GM12878 (cell line): Measurements from ENCODE around the gene SPHKAP. TPM values are rescaled to one million over a fixed set of nuclear protein-coding genes. Genes with fewer than 3 reads are reported as not detected.

Experiments used
- ATAC-seq: fragments of 200-7000 bp; cut with Tn5 transposase; 3 replicates; pipeline ENCODE4 v1.9.1; 2020; ENCODE audit warnings: mild to moderate bottlenecking, moderate library complexity
- BruUV-seq: library from RNA; stranded (reverse); fragments of 400-500 nt; replicated peaks from 2 replicates; lab custom pipeline; 2021; lab: Mats Ljungman, UMichigan
- CTCF ChIA-PET: fragments of 300-600 bp; sonication (Branson Sonifier 250); formaldehyde crosslinking; extraction: SDS; loops from one replicate; lab custom pipeline; 2021; ENCODE audit warnings: inconsistent platforms; lab: Yijun Ruan, JAX
- POLR2A ChIA-PET: fragments of 350-600 bp; formaldehyde crosslinking; extraction: SDS; loops from one replicate; lab custom pipeline; 2021; ENCODE audit warnings: inconsistent platforms; lab: Charles Lee
- RAD21 ChIA-PET: fragments of 300-600 bp; sonication (Branson Sonifier 250); formaldehyde crosslinking; loops from one replicate; lab custom pipeline; 2023; ENCODE audit warnings: antibody characterized with exemption; ENCODE audit not compliant: unreplicated experiment; lab: Charles Lee
- SMC1A ChIA-PET: fragments of 300-600 bp; sonication (Branson Sonifier 250); formaldehyde crosslinking; loops from one replicate; lab custom pipeline; 2023; ENCODE audit not compliant: unreplicated experiment, uncharacterized antibody; lab: Charles Lee
- DNase-seq: peaks from one replicate; pipeline ENCODE4 v3.0.0-alpha.2; 2011; ENCODE audit warnings: low read depth, low spot score
- FAIRE-seq: peaks from 3 replicates; lab custom pipeline; 2011; peaks lifted over from hg19 to GRCh38; lab: Jason Lieb, UNC
- H2AFZ ChIP-seq: 2 replicates; pipeline ENCODE4 v1.6.0; 2011; ENCODE audit warnings: low read depth, low read length, control low read depth; ENCODE audit not compliant: control insufficient read depth
- H3K27ac ChIP-seq: 2 replicates; pipeline ENCODE4 v1.5.1; 2011; ENCODE audit warnings: control low read depth; ENCODE audit not compliant: control insufficient read depth, insufficient read depth
- H3K27me3 ChIP-seq, 2 experiments: replicated peaks in 1 of 2; 2 replicates each; pipeline versions ENCODE4 v1.6.0 to v1.6.1; 2011; ENCODE audit warnings: low read length in 1 of 2; ENCODE audit not compliant: control insufficient read depth in 2 of 2, insufficient read depth in 2 of 2
- H3K36me3 ChIP-seq, 2 experiments: 2 replicates each; pipeline ENCODE4 v1.5.1; 2011; ENCODE audit warnings: low read length in 1 of 2; ENCODE audit not compliant: control insufficient read depth in 2 of 2, insufficient read depth in 2 of 2
- H3K4me1 ChIP-seq: 2 replicates; pipeline ENCODE4 v1.6.1; 2011; ENCODE audit warnings: mild to moderate bottlenecking, low read length, moderate library complexity, mixed read lengths; ENCODE audit not compliant: control insufficient read depth, insufficient read depth
- H3K4me2 ChIP-seq: 2 replicates; pipeline ENCODE4 v1.6.0; 2011; ENCODE audit warnings: control low read depth; ENCODE audit not compliant: control insufficient read depth, insufficient read depth
- H3K4me3 ChIP-seq: fragments of 200-600 bp; sonication (generic); 2 replicates; pipeline ENCODE4 v1.5.1; 2016
- H3K79me2 ChIP-seq: 2 replicates; pipeline ENCODE4 v1.6.0; 2011; ENCODE audit warnings: low read length; ENCODE audit not compliant: control insufficient read depth, insufficient read depth
- H3K9ac ChIP-seq: 2 replicates; pipeline ENCODE4 v1.8.0; 2011; ENCODE audit warnings: low read length, control low read depth, mixed read lengths; ENCODE audit not compliant: control insufficient read depth, insufficient read depth
- H3K9me3 ChIP-seq: replicated peaks from 3 replicates; pipeline ENCODE4 v1.5.1; 2011; ENCODE audit warnings: mild to moderate bottlenecking, low read length; ENCODE audit not compliant: control insufficient read depth, insufficient read depth
- H4K20me1 ChIP-seq: 2 replicates; pipeline ENCODE4 v1.6.0; 2011; ENCODE audit not compliant: control insufficient read depth, insufficient read depth
- ATF7 ChIP-seq: fragments of 450-650 bp; IDR thresholded peaks from 2 replicates; pipeline ENCODE4 v1.6.1; 2016; ENCODE audit warnings: low read depth, mild to moderate bottlenecking
- CHD2 ChIP-seq: IDR thresholded peaks from 2 replicates; pipeline ENCODE4 v1.6.1; 2011; ENCODE audit warnings: low read depth, low read length, improper control_type of control experiment, borderline replicate concordance
- EED ChIP-seq: sonication (generic); IDR thresholded peaks from 2 replicates; pipeline ENCODE4 v1.6.1; 2016; ENCODE audit warnings: antibody characterized with exemption, low read depth
- EGR1 ChIP-seq, 2 experiments: IDR thresholded peaks; 1 replicate in 1 of 2; 2 replicates in 1 of 2; pipeline ENCODE4 v1.6.1; 2011 to 2012; ENCODE audit warnings: low read depth in 2 of 2, low read length in 2 of 2, borderline replicate concordance in 1 of 2, mild to moderate bottlenecking in 1 of 2, moderate library complexity in 1 of 2
- HDAC6 ChIP-seq: fragments of 200-600 bp; sonication (generic); IDR thresholded peaks from one replicate; pipeline ENCODE4 v1.8.0; 2017; ENCODE audit warnings: antibody characterized with exemption; ENCODE audit not compliant: unreplicated experiment
- HDGF ChIP-seq: fragments of 450-650 bp; IDR thresholded peaks from 2 replicates; pipeline ENCODE4 v1.6.1; 2016; ENCODE audit warnings: antibody characterized with exemption
- HSF1 ChIP-seq: fragments of 150-350 bp; IDR thresholded peaks from 2 replicates; pipeline ENCODE4 v1.6.1; 2014; ENCODE audit warnings: mild to moderate bottlenecking, low read depth, low read length
- JUNB ChIP-seq: IDR thresholded peaks from 2 replicates; pipeline ENCODE4 v1.6.1; 2016; ENCODE audit warnings: antibody characterized with exemption, mild to moderate bottlenecking
- MTA2 ChIP-seq: fragments of 450-650 bp; IDR thresholded peaks from 2 replicates; pipeline ENCODE4 v1.6.1; 2016; ENCODE audit warnings: low read depth, mild to moderate bottlenecking, moderate library complexity
- RAD51 ChIP-seq: fragments of 450-650 bp; IDR thresholded peaks from 2 replicates; pipeline ENCODE4 v1.6.1; 2016; ENCODE audit warnings: moderate library complexity, mild to moderate bottlenecking, inconsistent platforms
- RELB ChIP-seq: fragments of 450-650 bp; IDR thresholded peaks from 2 replicates; pipeline ENCODE4 v1.6.1; 2017; ENCODE audit warnings: low read depth, mild to moderate bottlenecking, moderate library complexity
- SMAD1 ChIP-seq: fragments of 450-650 bp; IDR thresholded peaks from 2 replicates; pipeline ENCODE4 v1.6.1; 2018; ENCODE audit warnings: mild to moderate bottlenecking, low read depth; ENCODE audit not compliant: partially characterized antibody
- TCF7 ChIP-seq: IDR thresholded peaks from 2 replicates; pipeline ENCODE4 v1.6.1; 2014; ENCODE audit warnings: antibody characterized with exemption, borderline replicate concordance
- WRNIP1 ChIP-seq: IDR thresholded peaks from 2 replicates; pipeline ENCODE4 v1.6.1; 2011; ENCODE audit warnings: low read depth, low read length, improper control_type of control experiment, borderline replicate concordance
- YBX1 ChIP-seq: fragments of 450-650 bp; IDR thresholded peaks from 2 replicates; pipeline ENCODE4 v1.6.1; 2016; ENCODE audit warnings: antibody characterized with exemption
- YY1 ChIP-seq: IDR thresholded peaks from 2 replicates; pipeline ENCODE4 v1.6.1; 2011; ENCODE audit warnings: low read depth, mild to moderate bottlenecking, low read length
- ZBED1 ChIP-seq: IDR thresholded peaks from 2 replicates; pipeline ENCODE4 v1.6.1; 2016; ENCODE audit warnings: borderline replicate concordance
- ZNF274 ChIP-seq: IDR thresholded peaks from one replicate; pipeline ENCODE4 v1.8.0; 2011; ENCODE audit not compliant: insufficient read length, insufficient read depth
- WGBS: methylation state at CpG from one replicate; pipeline ENCODE4 v1.1.6; 2016; ENCODE audit warnings: low lambda C conversion rate; ENCODE audit not compliant: insufficient replicate concordance, insufficient coverage; ENCODE audit errors: missing lambda C conversion rate; 5-methylcytosine and 5-hydroxymethylcytosine counted together
- in situ Hi-C: fragments of 300-500 bp; cut with MboI; formaldehyde crosslinking; loops from 9 replicates; pipeline ENCODE4 v1.14.3; 2018; ENCODE audit warnings: mixed read lengths
- intact Hi-C: fragments of 100-400 bp; cut with micrococcal nuclease; formaldehyde crosslinking; loops from one replicate; pipeline ENCODE4 v1.14.2; 2022; ENCODE audit not compliant: unreplicated experiment
- polyA plus RNA-seq, 11 experiments: library from polyadenylated mRNA; depleted of rRNA in 4 of 11; unstranded in 6 of 11; stranded (reverse) in 5 of 11; fragments of >200 nt; fragmentation: Nextera tagmentation in 4 of 11; fragmentation: Illumina TruSeq in 1 of 11; extraction: Ambion mirVana in 4 of 11; extraction: Trizol in 1 of 11; gene quantifications; 1 replicate in 1 of 11; 2 replicates in 10 of 11; pipeline versions ENCODE4 v1.2.1 to v1.2.3, GENCODE V29; 2011 to 2016; ENCODE audit warnings: inconsistent platforms in 2 of 11, missing spikeins in 2 of 11, low read depth in 1 of 11
- total RNA-seq, 4 experiments: library from RNA; depleted of rRNA in 3 of 4; stranded (reverse); fragments of >200 nt in 3 of 4; fragmentation: Illumina TruSeq in 1 of 4; extraction: Trizol in 1 of 4; gene quantifications; 2 replicates each; pipeline versions ENCODE4 v1.2.1 to v1.2.3, GENCODE V29; 2013 to 2021

The SPHKAP gene
- total and polyA plus RNA-seq, 10 of the 15 experiments (the other 5 are each of a cell fraction or from before 2014, with no cell fraction given), result 0.03 TPM; not detected in 9

DNA sequence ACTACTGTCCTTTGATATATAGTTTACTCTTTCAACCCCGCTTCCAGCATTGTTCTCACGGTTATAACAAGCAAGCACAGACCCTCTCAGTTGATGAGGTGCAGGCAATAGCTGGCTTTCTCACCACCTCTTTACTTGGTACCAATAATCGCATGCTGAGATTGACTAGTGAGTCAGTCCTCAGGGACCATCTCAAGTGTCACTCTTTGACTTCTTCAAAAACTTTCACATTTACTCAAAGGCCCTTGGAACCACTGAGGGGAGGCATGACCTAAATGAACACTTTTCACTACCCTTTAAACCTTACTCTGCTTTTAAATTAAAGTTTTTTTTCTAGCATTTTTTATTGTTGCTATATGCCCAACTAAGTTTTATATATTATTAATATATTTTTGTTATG lies 208.2 kb downstream of the SPHKAP start:
- Histone ChIP-seq H3K9ac (no peak overlapping the region), H3K27ac (no peak overlapping the region), H3K4me2 (no peak overlapping the region), H4K20me1 (no peaks in the 10 kb centered on the region), H3K4me3 (no peak overlapping the region), H3K79me2 (no peaks in the 10 kb centered on the region), H3K4me1 (no peaks in the 10 kb centered on the region), H3K36me3 (no peaks in the 10 kb centered on the region), H2AFZ (no peak overlapping the region), H3K27me3 (no peaks in the 10 kb centered on the region; a peak in 1 of 4 replicates), H3K9me3 (no peaks in the 10 kb centered on the region)
- RAD21 ChIA-PET, result no interaction called here
- SMC1A ChIA-PET, result no interaction called here
- CTCF ChIA-PET, result no interaction called here
- in situ Hi-C loops (no loop called here), intact Hi-C loops (no loop called here)
- BruUV-seq, result no TSS peak
- ATAC-seq, result no peak
- WGBS, result 1% methylated on average over 3 of the region's 3 CpGs
- DNase-seq, result no peak
- FAIRE-seq, result no peak
- POLR2A ChIA-PET, result no interaction called here
- TF ChIP-seq CHD2 (no peak), ATF7 (no peak), EED (no peak), HDAC6 (no peak), ZNF274 (no peak), EGR1 (IDR thresholded peaks at IDR 0.05; ENCODE audit: borderline replicate concordance in 1 of 2, low read depth in 2 of 2, low read length in 2 of 2) (no peak), YBX1 (no peak), RAD51 (no peak), ZBED1 (no peak)

- FAIRE-seq (no peak), ATAC-seq (no peak), DNase-seq (no peak)
- H2AFZ ChIP-seq, result no peak overlapping the region
- H3K36me3 ChIP-seq, result no peaks in the 10 kb centered on the region
- H3K4me3 ChIP-seq, result no peak overlapping the region
- H3K9ac ChIP-seq, result no peak overlapping the region
- BruUV-seq, result no TSS peak
- H3K4me1 ChIP-seq, result no peaks in the 10 kb centered on the region
- POLR2A ChIA-PET, result no interaction called here
- intact Hi-C loops, result no loop called here
- H3K9me3 ChIP-seq, result no peaks in the 10 kb centered on the region
- no peaks in the 10 kb centered on the region; a peak in 1 of 4 replicates for H3K27me3 ChIP-seq
- H4K20me1 ChIP-seq, result no peaks in the 10 kb centered on the region
- 33% methylated on average over 7 of the region's 7 CpGs for WGBS
- in situ Hi-C loops, result no loop called here
- RAD21 ChIA-PET, result no interaction called here
- no peaks in the 10 kb centered on the region for H3K79me2 ChIP-seq
- SMC1A ChIA-PET, result no interaction called here
- no peak overlapping the region for H3K27ac ChIP-seq
- no peak overlapping the region for H3K4me2 ChIP-seq
- CTCF ChIA-PET, result no interaction called here
- TF ChIP-seq WRNIP1 (no peak), JUNB (no peak), TCF7 (no peak), YY1 (no peak), MTA2 (no peak), RELB (no peak), SMAD1 (no peak), HSF1 (no peak), HDGF (no peak)
Measured at GRCh38 chr2:227971619-227972230, 209.8 kb downstream of the SPHKAP start.
